MCF 10A (cell line): ENCODE data around the gene MIP. TPM values are rescaled to one million over a fixed set of nuclear protein-coding genes. Genes with fewer than 3 reads are reported as not detected.
"Not testable (repeated sequence)": the region's sequence is repeated elsewhere in the genome, so short reads cannot be mapped to it uniquely, and the experiment has no call there.

ENCODE experiments used
- BruUV-seq: library from RNA; stranded (reverse); fragments of 400-500 nt; replicated peaks from 2 replicates; lab custom pipeline; 2021; lab: Mats Ljungman, UMichigan
- CTCF ChIA-PET: fragments of 300-600 bp; sonication (Branson Sonifier 250); formaldehyde crosslinking; extraction: SDS; loops from one replicate; lab custom pipeline; 2021; ENCODE audit warnings: antibody characterized with exemption, inconsistent platforms; lab: Yijun Ruan, JAX
- POLR2A ChIA-PET: fragments of 300-600, 350-650 bp; sonication (Branson Sonifier 250); formaldehyde crosslinking; extraction: SDS; loops from one replicate; lab custom pipeline; 2020; ENCODE audit warnings: antibody characterized with exemption, inconsistent platforms; lab: Yijun Ruan, JAX
- DNase-seq: peaks from one replicate; pipeline ENCODE4 v3.0.0-alpha.2; 2018; ENCODE audit not compliant: unreplicated experiment
- H3K27ac Mint-ChIP-seq: one replicate; pipeline ENCODE4 v1.8.0; 2022; ENCODE audit warnings: mild to moderate bottlenecking, low read depth, mixed read lengths; ENCODE audit not compliant: unreplicated experiment
- H3K27me3 Mint-ChIP-seq: one replicate; pipeline ENCODE4 v1.8.0; 2022; ENCODE audit warnings: mixed read lengths; ENCODE audit not compliant: insufficient read depth, unreplicated experiment
- H3K36me3 Mint-ChIP-seq: one replicate; pipeline ENCODE4 v1.8.0; 2022; ENCODE audit warnings: mild to moderate bottlenecking, moderate library complexity, mixed read lengths; ENCODE audit not compliant: insufficient read depth, unreplicated experiment
- H3K4me1 Mint-ChIP-seq: one replicate; pipeline ENCODE4 v1.8.0; 2022; ENCODE audit warnings: mixed read lengths; ENCODE audit not compliant: insufficient read depth, unreplicated experiment
- H3K4me3 Mint-ChIP-seq: one replicate; pipeline ENCODE4 v1.8.0; 2022; ENCODE audit warnings: mild to moderate bottlenecking, moderate library complexity, mixed read lengths; ENCODE audit not compliant: unreplicated experiment
- H3K9me3 Mint-ChIP-seq: one replicate; pipeline ENCODE4 v1.8.0; 2022; ENCODE audit warnings: mixed read lengths; ENCODE audit not compliant: unreplicated experiment
- intact Hi-C: fragments of 100-400 bp; cut with micrococcal nuclease; formaldehyde crosslinking; loops from 2 replicates; pipeline ENCODE4 v1.14.1; 2022
- total RNA-seq: library from RNA; stranded (reverse); gene quantifications from 2 replicates; pipeline ENCODE4 v1.2.3, GENCODE V29; 2022

MIP gene
- total RNA-seq, 1 experiment from 2014 or later, result not detected

DNA sequence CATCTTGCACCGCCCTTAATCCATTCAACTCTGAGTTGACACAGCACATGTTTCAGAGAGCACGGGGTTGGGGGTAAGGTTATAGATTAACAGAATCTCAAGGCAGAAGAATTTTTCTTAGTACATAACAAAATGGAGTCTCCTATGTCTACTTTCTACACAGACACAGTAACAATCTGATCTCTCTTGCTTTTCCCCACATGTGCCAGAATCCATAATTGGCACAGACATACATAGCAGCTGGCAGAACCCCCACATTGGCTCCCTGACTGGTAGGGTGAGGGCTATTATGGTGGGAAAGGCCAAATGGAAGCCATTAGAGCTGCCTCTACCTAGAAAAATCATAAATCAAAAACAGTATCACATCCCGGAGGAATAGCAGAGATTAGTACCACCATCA, 53.3 kb downstream of the MIP start:
- H3K4me1 Mint-ChIP-seq, H3K4me3 Mint-ChIP-seq, H3K9me3 Mint-ChIP-seq, H3K27me3 Mint-ChIP-seq, intact Hi-C loops, H3K27ac Mint-ChIP-seq, POLR2A ChIA-PET, BruUV-seq, H3K36me3 Mint-ChIP-seq, DNase-seq, CTCF ChIA-PET: not testable (repeated sequence)

Other genes starting within 250 kb of the MIP start
- 92.1 and 108 TPM in 2 replicates for gene RNF41, start 232.7 kb downstream of the MIP start, total RNA-seq
- gene NABP2, start 230.3 kb downstream of the MIP start, total RNA-seq, result 53.3 and 56.2 TPM in 2 replicates
- gene SLC39A5, start 224.6 kb downstream of the MIP start, total RNA-seq, result not detected in 2 replicates
- gene ANKRD52, start 196.3 kb downstream of the MIP start, total RNA-seq, result 46.3 and 73.8 TPM in 2 replicates
- gene COQ10A, start 187.7 kb downstream of the MIP start, total RNA-seq, result 3.6 and 3.8 TPM in 2 replicates
- gene CS, start 154.3 kb downstream of the MIP start, total RNA-seq, result 213 and 257 TPM in 2 replicates
- gene CNPY2, start 138.7 kb downstream of the MIP start, total RNA-seq, result 169 and 210 TPM in 2 replicates
- gene PAN2, start 120.7 kb downstream of the MIP start, total RNA-seq, result 72.9 and 80.1 TPM in 2 replicates
- 0.61 and 1.7 TPM in 2 replicates for gene IL23A, start 115.8 kb downstream of the MIP start, total RNA-seq
- gene STAT2, start 94.5 kb downstream of the MIP start, total RNA-seq, result 61.2 and 101 TPM in 2 replicates
- gene APOF, start 91.8 kb downstream of the MIP start, total RNA-seq, result not detected in 2 replicates
- gene TIMELESS, start 5.2 kb downstream of the MIP start, total RNA-seq, result 10.1 and 14.0 TPM in 2 replicates
- gene SPRYD4, start 13.9 kb upstream of the MIP start, total RNA-seq, result 3.5 and 3.9 TPM in 2 replicates
- 3.9 and 4.8 TPM in 2 replicates for gene GLS2, start 33.5 kb upstream of the MIP start, total RNA-seq
- 34.9 and 62.7 TPM in 2 replicates for gene RBMS2, start 67.2 kb upstream of the MIP start, total RNA-seq
- 87.3 and 101 TPM in 2 replicates for gene BAZ2A, start 175.7 kb upstream of the MIP start, total RNA-seq
- 719 and 909 TPM in 2 replicates for gene ATP5F1B, start 191.3 kb upstream of the MIP start, total RNA-seq
- gene PTGES3, start 233.6 kb upstream of the MIP start, total RNA-seq, result 212 and 228 TPM in 2 replicates